HepG2 (cell line): Measurements from ENCODE around the gene IGF2. TPM values are rescaled to one million over a fixed set of nuclear protein-coding genes. Genes with fewer than 3 reads are reported as not detected.
A peak's percentile ranks its signal among the peaks of the same experiment; 100 is the strongest.

Experiments
- ARNT2 ChIP-seq: sonication (generic); formaldehyde crosslinking; IDR thresholded peaks from 2 replicates; pipeline ENCODE4 v1.8.0; 2022; ENCODE audit warnings: mild to moderate bottlenecking, low read depth, missing genetic modification reagents, moderate library complexity
- CEBPZ ChIP-seq: IDR thresholded peaks from 2 replicates; pipeline ENCODE4 v1.6.1; 2012; ENCODE audit warnings: low read length, improper control_type of control experiment
- FOSL1 ChIP-seq: sonication (generic); formaldehyde crosslinking; IDR thresholded peaks from 2 replicates; pipeline ENCODE4 v1.9.0; 2021; ENCODE audit warnings: missing genetic modification reagents, borderline replicate concordance
- GLMP ChIP-seq: sonication (generic); formaldehyde crosslinking; IDR thresholded peaks from 2 replicates; pipeline ENCODE4 v1.9.0; 2021; ENCODE audit warnings: missing genetic modification reagents, mild to moderate bottlenecking, borderline replicate concordance
- MAFK ChIP-seq, 2 experiments: IDR thresholded peaks in 1 of 2; conservative IDR thresholded peaks in 1 of 2; 2 replicates each; pipeline ENCODE4 v1.6.1; 2011; ENCODE audit warnings: improper control_type of control experiment in 2 of 2, low read length in 2 of 2
- MAX ChIP-seq: IDR thresholded peaks from 2 replicates; pipeline ENCODE4 v1.6.1; 2012; ENCODE audit warnings: inconsistent platforms
- MED8 ChIP-seq: sonication (generic); formaldehyde crosslinking; IDR thresholded peaks from 2 replicates; pipeline ENCODE4 v1.8.1; 2023; ENCODE audit warnings: mild to moderate bottlenecking, missing genetic modification reagents; ENCODE audit not compliant: insufficient replicate concordance
- MNT ChIP-seq: fragments of 450-650 bp; IDR thresholded peaks from 2 replicates; pipeline ENCODE4 v1.6.1; 2016
- NFATC3 ChIP-seq: sonication (generic); formaldehyde crosslinking; IDR thresholded peaks from 2 replicates; pipeline ENCODE4 v1.5.1; 2020; ENCODE audit warnings: mild to moderate bottlenecking, missing genetic modification reagents
- PREB ChIP-seq: sonication (generic); formaldehyde crosslinking; IDR thresholded peaks from 2 replicates; pipeline ENCODE4 v1.4.0; 2020; ENCODE audit warnings: missing genetic modification reagents
- RARG ChIP-seq: sonication (generic); formaldehyde crosslinking; IDR thresholded peaks from 2 replicates; pipeline ENCODE4 v1.4.0; 2020; ENCODE audit warnings: low read depth, mild to moderate bottlenecking, missing genetic modification reagents
- RORA ChIP-seq: sonication (generic); formaldehyde crosslinking; IDR thresholded peaks from 2 replicates; pipeline ENCODE4 v1.5.0; 2020; ENCODE audit warnings: mild to moderate bottlenecking, missing genetic modification reagents, moderate library complexity
- SOX6 ChIP-seq, 2 experiments: fragments of 450-650 bp in 1 of 2; sonication (generic) in 1 of 2; formaldehyde crosslinking in 1 of 2; IDR thresholded peaks; 2 replicates each; pipeline versions ENCODE4 v1.4.0 to v1.6.1; 2017 to 2020; ENCODE audit warnings: antibody characterized with exemption in 1 of 2, mild to moderate bottlenecking in 1 of 2, missing genetic modification reagents in 1 of 2
- SPEN ChIP-seq: sonication (generic); formaldehyde crosslinking; IDR thresholded peaks from 2 replicates; pipeline ENCODE4 v1.5.1; 2020; ENCODE audit warnings: low read depth, mild to moderate bottlenecking, missing genetic modification reagents
- SRY ChIP-seq: sonication (generic); formaldehyde crosslinking; IDR thresholded peaks from 2 replicates; pipeline ENCODE4 v1.8.0; 2022; ENCODE audit warnings: mild to moderate bottlenecking, missing genetic modification reagents
- YY1 ChIP-seq: IDR thresholded peaks from 2 replicates; pipeline ENCODE4 v1.6.1; 2011; ENCODE audit warnings: low read length, low read depth, moderate library complexity, mild to moderate bottlenecking; ENCODE audit not compliant: insufficient read depth, insufficient replicate concordance
- ZNF121 ChIP-seq: sonication (generic); formaldehyde crosslinking; IDR thresholded peaks from 2 replicates; pipeline ENCODE4 v1.5.0; 2020; ENCODE audit warnings: mild to moderate bottlenecking, missing genetic modification reagents
- ZNF558 ChIP-seq: sonication (generic); formaldehyde crosslinking; IDR thresholded peaks from 2 replicates; pipeline ENCODE4 v1.9.0; 2022; ENCODE audit warnings: mild to moderate bottlenecking, missing genetic modification reagents, borderline replicate concordance
- ZNF800 ChIP-seq: sonication (generic); formaldehyde crosslinking; IDR thresholded peaks from 2 replicates; pipeline ENCODE4 v1.4.0; 2020; ENCODE audit warnings: missing genetic modification reagents
- ZSCAN12 ChIP-seq: sonication (generic); formaldehyde crosslinking; IDR thresholded peaks from 2 replicates; pipeline ENCODE4 v1.9.0; 2021; ENCODE audit warnings: mild to moderate bottlenecking, missing genetic modification reagents
- polyA plus RNA-seq, 8 experiments: library from polyadenylated mRNA; depleted of rRNA in 3 of 8; stranded (reverse) in 7 of 8; unstranded in 1 of 8; fragments of >200 nt; fragmentation: Illumina TruSeq in 4 of 8; extraction: Trizol in 4 of 8; gene quantifications; 2 replicates each; pipeline versions ENCODE4 v1.2.1 to v1.2.3, GENCODE V29; 2011 to 2016; ENCODE audit warnings: low read depth in 4 of 8, missing spikeins in 1 of 8, mixed read lengths in 1 of 8; ENCODE audit not compliant: insufficient read depth in 1 of 8
- total RNA-seq, 5 experiments: library from RNA; depleted of rRNA; stranded (reverse); fragments of >200 nt; fragmentation: Illumina TruSeq; extraction: Trizol; gene quantifications; 2 replicates each; pipeline ENCODE4 v1.2.3, GENCODE V29; 2016; ENCODE audit warnings: low read depth in 1 of 5

The IGF2 gene
- total and polyA plus RNA-seq, 2 of the 13 experiments (the other 11 are each of a cell fraction or from before 2014, with no cell fraction given), result 79.1 to 254 TPM

GRCh38 chr11:2135648-2136201, 3.5 kb downstream of the IGF2 start (continued):
- TF ChIP-seq ZNF800 (CRISPR knock-in tag) (no peak), SPEN (CRISPR knock-in tag) (no peak), MAFK (conservative IDR thresholded peaks at IDR 0.05 in 1 of 2, IDR thresholded peaks at IDR 0.05 in 1 of 2; ENCODE audit: low read length in 2 of 2) (no peak), PREB (CRISPR knock-in tag) (no peak), CEBPZ (no peak), ZNF121 (CRISPR knock-in tag) (0 out of 2 replicates have a peak, but pooled peaks have one; percentile 13), MAX (no peak), MED8 (no peak), RARG (CRISPR knock-in tag) (no peak), FOSL1 (no peak), SRY (CRISPR knock-in tag) (peak; percentile 47; the same call in 1 of the 2 replicates), YY1 (peak; percentile 73), SOX6 (IDR thresholded peaks at IDR 0.05) (no peak), SOX6 (CRISPR knock-in tag; IDR thresholded peaks at IDR 0.05) (no peak), ZSCAN12 (no peak), NFATC3 (CRISPR knock-in tag) (no peak), GLMP (no peak), ZNF558 (CRISPR knock-in tag) (no peak), RORA (CRISPR knock-in tag) (no peak), ARNT2 (CRISPR knock-in tag) (peak; percentile 4; the same call in 1 of the 2 replicates), MNT (no peak)
